GM19455 (cell line): Measurements from ENCODE around the gene KLHL26.
"Not testable (repeated sequence)": the region's sequence is repeated elsewhere in the genome, so short reads cannot be mapped to it uniquely, and the experiment has no call there.

Source experiments
- ATAC-seq: cut with Tn5 transposase; IDR thresholded peaks from one replicate; pipeline ENCODE4 v1.9.1; 2021; ENCODE audit not compliant: unreplicated experiment

KLHL26 gene

GRCh38 chr19:18600692-18601397, 36.0 kb upstream of the KLHL26 start:
- not testable (repeated sequence) for ATAC-seq

- ATAC-seq = no peak
These were observed 35.0 kb upstream of the KLHL26 start for GRCh38 chr19:18601875-18602274.

- no peak for ATAC-seq
These were observed 33.4 kb upstream of the KLHL26 start for GRCh38 chr19:18603255-18603957.

GRCh38 chr19:18603958-18604819, 32.6 kb upstream of the KLHL26 start:
- no peak for ATAC-seq

- no peak for ATAC-seq
These were observed 32.0 kb upstream of the KLHL26 start for GRCh38 chr19:18604820-18605159.

GRCh38 chr19:18605196-18605545, 31.7 kb upstream of the KLHL26 start:
- no peak for ATAC-seq

- ATAC-seq = no peak
These were observed 31.1 kb upstream of the KLHL26 start for GRCh38 chr19:18605546-18606280.

- ATAC-seq = no peak
These were observed 30.3 kb upstream of the KLHL26 start, which contains the start of gene CRLF1 for GRCh38 chr19:18606281-18607225. TSS of gene CRLF1 (minus strand) at chr19:18606799. CDS start at chr19:18606656, 143 bp downstream.

- no peak for ATAC-seq
These were observed 29.4 kb upstream of the KLHL26 start for GRCh38 chr19:18607226-18608101.

- ATAC-seq = no peak
These were observed 28.6 kb upstream of the KLHL26 start for GRCh38 chr19:18608102-18608804.

GRCh38 chr19:18608805-18609716, 27.8 kb upstream of the KLHL26 start:
- ATAC-seq = no peak

GRCh38 chr19:18609717-18610051, 27.1 kb upstream of the KLHL26 start:
- no peak for ATAC-seq

- no peak for ATAC-seq
These were observed 26.6 kb upstream of the KLHL26 start for GRCh38 chr19:18610245-18610555.

- ATAC-seq = no peak
These were observed 26.1 kb upstream of the KLHL26 start for GRCh38 chr19:18610556-18611326.

GRCh38 chr19:18611327-18612050, 25.3 kb upstream of the KLHL26 start:
- ATAC-seq = no peak

GRCh38 chr19:18612051-18612771, 24.6 kb upstream of the KLHL26 start:
- ATAC-seq = no peak
